Left forelimb (tissue), 1 donor: Measurements from ENCODE around the gene MYLK3.
"Not testable (repeated sequence)": the region's sequence is repeated elsewhere in the genome, so short reads cannot be mapped to it uniquely, and the experiment has no call there.

Experiments used
- DNase-seq: peaks from one replicate; pipeline ENCODE4 v3.0.0-alpha.2; 2018; ENCODE audit warnings: low spot score

MYLK3 gene

GRCh38 chr16:46747777-46748651, at the start of gene MYLK3:
MYLK3 (minus strand) TSS chr16:46748344; CDS start chr16:46748193, 151 bp downstream.
- no peak for DNase-seq

- no peak for DNase-seq
Measured at GRCh38 chr16:46797501-46797900, 49.4 kb upstream of the MYLK3 start.

GRCh38 chr16:46796764-46797269, 48.7 kb upstream of the MYLK3 start:
- no peak for DNase-seq

- no peak for DNase-seq
Measured at GRCh38 chr16:46793841-46794240, 45.7 kb upstream of the MYLK3 start.

- no peak for DNase-seq
Measured at GRCh38 chr16:46790599-46791270, 42.6 kb upstream of the MYLK3 start.

GRCh38 chr16:46789499-46790414, 41.6 kb upstream of the MYLK3 start:
- DNase-seq: peak; percentile 76

GRCh38 chr16:46788891-46789474, 40.8 kb upstream of the MYLK3 start:
- no peak for DNase-seq

GRCh38 chr16:46787909-46788308, 39.8 kb upstream of the MYLK3 start:
- DNase-seq: no peak

- DNase-seq: no peak
Measured at GRCh38 chr16:46785076-46785845, 37.1 kb upstream of the MYLK3 start.

GRCh38 chr16:46784569-46784968, 36.4 kb upstream of the MYLK3 start:
- DNase-seq: not testable (repeated sequence)

GRCh38 chr16:46783800-46784199, 35.7 kb upstream of the MYLK3 start:
- DNase-seq: no peak

GRCh38 chr16:46782320-46782719, 34.2 kb upstream of the MYLK3 start:
- no peak for DNase-seq

GRCh38 chr16:46777804-46778203, 29.7 kb upstream of the MYLK3 start:
- no peak for DNase-seq

- DNase-seq: no peak
Measured at GRCh38 chr16:46775214-46775613, 27.1 kb upstream of the MYLK3 start.

- no peak for DNase-seq
Measured at GRCh38 chr16:46774743-46775177, 26.6 kb upstream of the MYLK3 start.

GRCh38 chr16:46772463-46772862, 24.3 kb upstream of the MYLK3 start:
- no peak for DNase-seq

- DNase-seq: no peak
Measured at GRCh38 chr16:46768809-46769208, 20.7 kb upstream of the MYLK3 start.

- no peak for DNase-seq
Measured at GRCh38 chr16:46765050-46765449, 16.9 kb upstream of the MYLK3 start.

GRCh38 chr16:46763147-46763546, 15.0 kb upstream of the MYLK3 start:
- DNase-seq: no peak

GRCh38 chr16:46762583-46762982, 14.4 kb upstream of the MYLK3 start:
- no peak for DNase-seq

- DNase-seq: no peak
Measured at GRCh38 chr16:46759309-46759708, 11.2 kb upstream of the MYLK3 start.
